Stimulated activated naive B cell treated with anti-CD40 and anti-IgM and Interleukin-4, amounts not matched to agents 10 μg/mL and 1 μg/mL and 100 μg/mL, for 72 hours (primary cell): ENCODE measurements around the gene GGN.
A peak's percentile ranks its signal among the peaks of the same experiment; 100 is the strongest.

Source experiments
- ATAC-seq, 2 donors: fragments of 150-1000 bp; cut with Tn5 transposase; replicated peaks; 2 replicates each; pipeline ENCODE4 v1.10.0; 2021; ENCODE audit warnings: moderate library complexity in 1 of 2
- DNase-seq: peaks from one replicate; pipeline ENCODE4 v3.0.0; 2021
- H3K27ac Mint-ChIP-seq: one replicate; pipeline ENCODE4 v1.8.0; 2022; ENCODE audit warnings: mild to moderate bottlenecking, mixed read lengths
- H3K27me3 Mint-ChIP-seq, 2 donors: one replicate each; pipeline ENCODE4 v1.8.0; 2022; ENCODE audit warnings: mixed read lengths in 2 of 2
- H3K36me3 Mint-ChIP-seq, 2 donors: one replicate each; pipeline ENCODE4 v1.8.0; 2022; ENCODE audit warnings: mixed read lengths in 2 of 2, mild to moderate bottlenecking in 1 of 2
- H3K4me1 Mint-ChIP-seq, 2 donors: one replicate each; pipeline ENCODE4 v1.8.0; 2022; ENCODE audit warnings: mixed read lengths in 2 of 2, mild to moderate bottlenecking in 1 of 2
- H3K4me3 Mint-ChIP-seq, 2 donors: one replicate each; pipeline ENCODE4 v1.8.0; 2022; ENCODE audit warnings: mild to moderate bottlenecking in 2 of 2, mixed read lengths in 2 of 2, moderate library complexity in 1 of 2
- H3K9me3 Mint-ChIP-seq, 2 donors: one replicate each; pipeline ENCODE4 v1.8.0; 2022; ENCODE audit warnings: mixed read lengths in 2 of 2, mild to moderate bottlenecking in 1 of 2

The GGN gene

DNA sequence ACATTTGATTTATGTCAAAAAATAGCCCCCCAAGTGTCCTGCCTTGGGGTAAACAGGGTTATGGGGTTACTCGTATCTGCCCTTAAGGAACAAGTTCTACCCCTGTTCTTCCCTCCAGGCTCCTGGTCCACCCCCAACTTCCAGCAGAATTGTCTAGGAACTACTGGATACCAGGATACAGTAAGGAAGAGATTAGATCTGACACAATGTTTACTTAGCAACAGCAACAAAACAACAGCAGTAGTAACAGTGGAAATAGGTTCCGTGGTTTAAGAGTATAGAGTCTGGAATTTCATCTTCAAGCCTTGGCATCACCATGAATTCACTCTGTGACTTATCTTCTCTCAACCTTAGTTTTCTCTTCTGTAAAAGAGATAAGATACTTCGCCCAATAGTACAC, 13.3 kb upstream of the GGN start:
- Mint-ChIP-seq H3K27ac (no peak overlapping the region), H3K9me3 (no peaks in the 10 kb centered on the region), H3K27me3 (peaks cover 27 to 49% of the 10 kb centered on the region in 2 donors), H3K4me1 (peaks cover 7 to 31% of the 10 kb centered on the region in 2 donors), H3K36me3 (peaks cover 4 to 6% of the 10 kb centered on the region in 2 donors), H3K4me3 (no peak overlapping the region)
- ATAC-seq (no peak), DNase-seq (no peak)

- DNase-seq, result no peak
- Mint-ChIP-seq H3K4me3 (no peak overlapping the region), H3K27ac (no peak overlapping the region), H3K27me3 (peaks cover 27 to 50% of the 10 kb centered on the region in 2 donors), H3K9me3 (no peaks in the 10 kb centered on the region), H3K4me1 (peaks cover 7 to 29% of the 10 kb centered on the region in 2 donors), H3K36me3 (peaks cover 3 to 5% of the 10 kb centered on the region in 2 donors)
- ATAC-seq, result no peak
Observed at GRCh38 chr19:38400361-38400760, 12.5 kb upstream of the GGN start.

DNA sequence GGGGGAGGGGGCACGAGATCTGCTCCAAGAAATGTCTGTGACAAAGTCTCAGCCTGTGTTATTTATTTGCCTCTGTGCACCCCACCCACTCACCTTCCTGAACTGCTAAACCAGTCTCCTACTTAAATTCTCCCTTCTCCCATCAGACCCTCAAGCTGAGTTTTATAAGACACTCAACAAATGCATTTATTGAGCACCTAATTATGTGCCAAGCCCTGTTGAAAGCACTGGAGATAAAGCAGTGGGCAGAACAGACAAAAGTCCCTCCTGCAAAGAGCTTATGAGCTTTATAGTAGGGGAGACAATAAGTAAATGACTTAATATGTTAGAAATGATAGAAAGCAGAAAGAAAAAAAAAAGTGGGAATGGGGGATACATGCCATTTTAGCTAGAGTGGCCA, 11.7 kb upstream of the GGN start:
- Mint-ChIP-seq H3K4me1 (peaks cover 7 to 27% of the 10 kb centered on the region in 2 donors), H3K36me3 (no peaks in the 10 kb centered on the region), H3K4me3 (no peak overlapping the region), H3K27me3 (peaks cover 32 to 57% of the 10 kb centered on the region in 2 donors), H3K9me3 (no peaks in the 10 kb centered on the region), H3K27ac (no peak overlapping the region)
- ATAC-seq (no peak), DNase-seq (no peak)

DNA sequence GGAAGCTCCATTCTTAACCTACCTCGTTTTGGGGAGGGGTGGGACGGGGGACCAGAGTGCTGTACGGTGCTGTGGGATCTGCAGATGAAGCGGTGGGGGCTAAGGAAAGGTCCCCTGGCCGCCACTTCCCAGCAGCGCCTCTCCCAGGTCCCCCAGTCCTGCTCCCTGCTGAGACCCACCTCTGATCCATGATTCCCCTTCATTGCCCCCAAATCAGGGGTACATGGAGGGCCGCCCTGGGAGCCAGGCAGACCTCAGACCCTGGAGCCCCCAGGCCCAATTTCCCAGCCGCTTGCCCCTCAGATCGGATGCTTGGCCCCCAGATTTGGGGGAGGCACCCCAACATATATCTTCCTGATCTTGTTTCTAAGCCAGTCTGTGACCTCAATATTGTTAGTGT, 11.2 kb upstream of the GGN start:
- Mint-ChIP-seq H3K27me3 (peaks cover 33 to 61% of the 10 kb centered on the region in 2 donors), H3K36me3 (no peaks in the 10 kb centered on the region), H3K27ac (no peak overlapping the region), H3K4me3 (no peak overlapping the region), H3K9me3 (no peaks in the 10 kb centered on the region), H3K4me1 (peaks cover 6 to 26% of the 10 kb centered on the region in 2 donors)
- DNase-seq (no peak), ATAC-seq (no peak)

- ATAC-seq, result peak; percentile 76 to 82
- no peaks in the 10 kb centered on the region for H3K36me3 Mint-ChIP-seq
- peak overlapping the region; percentile 75 to 81 for H3K4me3 Mint-ChIP-seq
Observed at GRCh38 chr19:38395381-38396114, 7.7 kb upstream of the GGN start.

DNA sequence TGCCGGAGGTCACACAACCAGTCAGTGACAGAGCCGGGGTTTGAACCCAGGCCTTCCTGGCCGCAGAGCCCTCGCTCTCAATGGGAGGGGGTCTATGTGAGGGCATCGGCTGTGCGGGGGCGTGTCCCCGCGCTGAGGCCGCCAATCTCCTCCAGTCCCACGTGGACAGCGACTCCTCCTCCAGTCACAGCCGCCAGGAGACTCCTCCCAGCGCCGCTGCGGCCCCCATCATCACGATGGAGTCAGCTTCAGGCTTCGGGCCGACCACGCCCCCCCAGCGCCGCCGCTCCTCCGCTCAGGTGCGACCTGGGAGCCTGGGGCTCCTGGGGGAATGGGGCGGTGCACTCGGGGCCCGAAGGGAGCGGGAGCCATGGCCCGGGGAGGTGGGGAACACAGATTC, 6.7 kb upstream of the GGN start:
- no peaks in the 10 kb centered on the region for H3K36me3 Mint-ChIP-seq
- H3K9me3 Mint-ChIP-seq, result no peaks in the 10 kb centered on the region
- no peak overlapping the region for H3K27ac Mint-ChIP-seq
- H3K4me1 Mint-ChIP-seq, result peaks cover 5 to 26% of the 10 kb centered on the region in 2 donors
- DNase-seq (peak; percentile 59), ATAC-seq (peak; percentile 71 to 76)
- peak overlapping the region; percentile 75 to 81 for H3K4me3 Mint-ChIP-seq
- H3K27me3 Mint-ChIP-seq, result peaks cover 48 to 65% of the 10 kb centered on the region in 2 donors

More at GRCh38 chr19:38395381-38396114, 7.7 kb upstream of the GGN start:
- H3K9me3 Mint-ChIP-seq, result no peaks in the 10 kb centered on the region
- H3K27me3 Mint-ChIP-seq, result peaks cover 48 to 68% of the 10 kb centered on the region in 2 donors
- H3K27ac Mint-ChIP-seq, result no peak overlapping the region
- H3K4me1 Mint-ChIP-seq, result peaks cover 2 to 21% of the 10 kb centered on the region in 2 donors
- DNase-seq, result no peak

GRCh38 chr19:38392707-38393308, 5.0 kb upstream of the GGN start:
- Mint-ChIP-seq H3K4me3 (no peak overlapping the region), H3K4me1 (peaks cover 9 to 32% of the 10 kb centered on the region in 2 donors), H3K27me3 (peaks cover 51 to 57% of the 10 kb centered on the region in 2 donors), H3K36me3 (no peaks in the 10 kb centered on the region), H3K9me3 (no peaks in the 10 kb centered on the region), H3K27ac (no peak overlapping the region)
- no peak for DNase-seq
- ATAC-seq, result no peak

DNA sequence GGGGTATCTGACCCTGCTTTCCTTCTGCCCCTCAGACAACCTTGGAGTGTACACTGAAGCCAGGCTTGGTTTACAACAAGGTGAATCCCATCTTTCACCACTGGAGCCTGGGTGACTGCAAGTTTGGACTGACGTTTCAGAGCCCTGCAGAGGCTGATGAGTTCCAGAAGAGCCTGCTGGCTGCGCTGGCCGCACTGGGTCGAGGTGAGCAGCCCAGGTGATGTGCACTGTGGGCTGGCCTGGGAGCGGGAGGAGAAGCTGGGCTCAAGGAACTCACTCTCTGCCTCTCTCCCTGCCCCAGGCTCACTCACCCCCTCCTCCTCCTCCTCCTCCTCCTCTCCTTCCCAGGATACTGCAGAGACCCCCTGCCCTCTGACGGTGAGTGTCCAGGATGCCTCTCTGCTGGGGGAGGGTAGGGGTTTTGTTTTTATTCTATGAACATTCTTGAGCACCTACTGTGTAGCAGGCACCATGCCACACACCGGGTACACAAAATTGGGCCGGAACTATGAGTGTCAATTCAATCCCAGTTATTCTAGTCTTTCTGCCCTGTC, 4.2 kb upstream of the GGN start:
- Mint-ChIP-seq H3K4me3 (no peak overlapping the region), H3K27ac (no peak overlapping the region), H3K9me3 (no peaks in the 10 kb centered on the region), H3K36me3 (peaks cover 2 to 6% of the 10 kb centered on the region in 2 donors), H3K27me3 (peaks cover 49 to 50% of the 10 kb centered on the region in 2 donors), H3K4me1 (peaks cover 15 to 39% of the 10 kb centered on the region in 2 donors)
- no peak for DNase-seq
- no peak for ATAC-seq

DNA sequence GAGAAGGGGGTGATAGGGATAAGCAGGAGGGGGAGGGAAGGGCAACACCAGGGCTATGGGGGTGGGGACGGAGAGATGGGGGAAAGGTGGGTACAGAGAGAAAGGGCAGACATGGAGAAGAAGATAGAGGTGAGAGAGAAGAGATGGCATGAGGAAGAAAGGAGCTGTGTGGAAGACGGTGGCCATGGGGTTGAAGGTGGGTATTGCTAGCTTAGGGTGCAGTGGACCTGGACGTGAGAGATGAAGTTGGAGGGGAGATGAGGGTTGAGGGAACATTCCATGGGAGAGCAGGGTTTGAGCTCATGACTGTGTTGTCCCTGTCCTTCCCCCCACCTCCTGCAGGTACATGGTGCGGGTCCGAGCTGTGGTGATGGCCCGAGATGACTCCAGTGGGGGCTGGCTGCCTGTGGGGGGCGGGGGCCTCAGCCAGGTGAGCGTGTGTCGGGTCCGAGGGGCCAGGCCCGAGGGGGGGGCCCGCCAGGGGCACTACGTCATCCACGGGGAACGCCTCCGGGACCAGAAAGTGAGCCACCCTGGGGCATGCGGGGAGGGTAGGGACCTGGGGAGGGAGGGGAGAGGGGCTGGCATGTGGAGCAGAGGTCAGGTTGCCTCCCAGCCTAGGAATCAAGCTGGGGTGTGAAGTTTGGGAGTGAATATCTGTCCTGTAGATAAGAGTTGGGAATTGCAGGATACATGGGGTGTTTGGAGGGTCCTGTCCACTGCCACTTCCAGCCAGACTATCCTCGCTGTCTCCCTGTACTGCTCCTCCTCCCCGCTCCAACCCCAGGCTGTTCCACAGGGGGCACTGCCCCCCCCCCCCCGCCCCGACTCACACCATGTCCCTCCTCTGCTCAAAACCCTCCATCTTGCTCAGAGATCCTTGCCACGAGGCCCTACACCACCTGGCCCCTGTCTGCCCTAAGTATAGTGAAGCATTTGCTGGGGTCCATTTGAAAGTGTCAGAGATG, 2.4 kb upstream of the GGN start:
- H3K27ac Mint-ChIP-seq, result no peak overlapping the region
- ATAC-seq (no peak), DNase-seq (no peak)
- H3K9me3 Mint-ChIP-seq, result no peaks in the 10 kb centered on the region
- peaks cover 41 to 42% of the 10 kb centered on the region in 2 donors for H3K27me3 Mint-ChIP-seq
- peaks cover 5 to 10% of the 10 kb centered on the region in 2 donors for H3K36me3 Mint-ChIP-seq
- H3K4me3 Mint-ChIP-seq, result peak overlapping the region in 1 of 2 donors; percentile 7
- peaks cover 15 to 47% of the 10 kb centered on the region in 2 donors for H3K4me1 Mint-ChIP-seq

DNA sequence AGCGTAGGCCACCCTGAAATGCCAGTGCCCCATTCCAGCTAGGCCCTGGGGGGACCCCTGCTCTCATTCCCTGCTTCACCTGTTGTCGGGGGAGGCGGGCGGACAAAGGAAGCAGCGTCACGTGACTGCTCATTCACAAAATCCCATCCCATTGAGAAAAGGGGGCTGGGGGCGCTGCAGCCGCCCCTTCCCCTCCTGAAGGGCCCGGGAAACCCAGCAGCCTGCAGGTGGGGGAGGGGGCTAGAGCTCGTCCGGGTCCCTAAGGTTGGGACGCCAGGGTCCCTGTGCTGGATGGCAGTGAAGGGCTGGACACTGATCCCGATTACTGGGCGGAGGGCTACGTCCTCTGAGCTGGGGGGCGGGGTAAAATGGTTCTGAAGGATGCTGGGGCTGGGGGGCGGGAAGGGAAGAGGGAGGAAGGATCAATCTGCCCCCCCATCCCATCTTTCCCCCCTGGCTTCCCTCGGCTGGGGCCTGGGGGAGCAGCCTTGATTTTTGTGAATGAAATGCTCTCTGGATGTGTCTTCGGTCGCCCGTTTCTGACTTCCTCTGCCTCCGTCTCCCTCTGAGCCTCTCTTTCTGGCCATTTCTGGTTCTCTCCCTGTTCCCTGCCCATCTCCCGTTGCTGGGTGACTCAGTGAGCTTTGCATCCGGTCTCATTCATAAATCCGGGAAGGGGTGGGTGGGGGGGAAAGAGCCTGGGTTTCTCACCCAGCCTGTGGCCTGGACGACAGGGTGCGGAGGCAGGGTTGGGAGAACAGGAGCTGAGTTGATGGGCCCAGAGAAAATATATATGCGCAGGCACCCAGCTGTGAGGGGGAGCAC, 1.5 kb upstream of the GGN start:
- Mint-ChIP-seq H3K27me3 (peaks cover 39 to 43% of the 10 kb centered on the region in 2 donors), H3K4me1 (peaks cover 20 to 47% of the 10 kb centered on the region in 2 donors), H3K9me3 (no peaks in the 10 kb centered on the region), H3K4me3 (peak overlapping the region in 1 of 2 donors; percentile 18), H3K36me3 (peaks cover 15 to 19% of the 10 kb centered on the region in 2 donors), H3K27ac (no peak overlapping the region)
- ATAC-seq (no peak), DNase-seq (no peak)

DNA sequence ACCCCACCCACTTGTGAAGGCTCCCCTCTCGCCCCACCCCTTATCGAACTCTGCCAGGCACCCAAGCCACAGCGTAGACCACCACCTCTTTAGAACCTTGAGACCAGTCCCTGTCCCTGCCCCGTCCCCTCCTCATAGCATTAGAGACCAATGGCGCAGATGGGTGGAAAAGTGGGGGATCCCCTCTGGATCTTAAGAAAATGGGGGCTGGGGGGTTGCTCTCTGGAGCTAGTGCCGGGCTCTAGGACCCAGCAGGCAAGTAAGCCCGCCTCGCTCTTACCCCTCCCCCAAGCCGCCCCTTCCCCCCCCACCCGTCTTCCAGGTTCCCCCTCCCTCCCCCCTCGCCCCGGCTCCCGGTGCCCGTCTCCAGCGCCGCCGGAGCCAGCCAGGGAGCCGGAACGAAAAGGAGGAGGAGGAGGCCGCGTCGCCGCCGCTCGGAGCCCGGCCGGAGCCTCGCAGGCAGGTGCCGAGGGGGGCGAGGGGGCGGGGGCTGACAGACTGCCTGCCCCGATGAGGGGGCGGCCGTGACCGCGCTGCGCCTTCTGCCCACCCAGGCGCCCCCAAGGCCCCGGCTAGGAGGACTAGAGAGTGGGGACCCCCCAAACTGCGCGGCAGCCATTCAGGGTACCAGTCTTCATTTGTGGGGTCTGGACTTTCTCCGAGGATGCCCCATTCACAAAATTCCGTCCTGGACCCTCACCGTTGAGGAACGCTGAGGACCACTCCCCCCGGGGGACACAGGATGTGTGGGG, 691 bp upstream of the GGN start, which contains the start of gene SPRED3:
Gene SPRED3, plus strand, starts transcription at position 349 of the 752 bp plus-strand sequence. CDS start 1,606 bp downstream, outside the sequence.
- Mint-ChIP-seq H3K9me3 (no peaks in the 10 kb centered on the region), H3K27ac (peak within 1 kb of the TSS; percentile 77), H3K36me3 (peaks cover 22 to 27% of the 10 kb centered on the region in 2 donors), H3K27me3 (peaks cover 32 to 38% of the 10 kb centered on the region in 2 donors), H3K4me1 (peaks cover 18 to 44% of the 10 kb centered on the region in 2 donors), H3K4me3 (peak within 1 kb of the TSS; percentile 86 to 87)
- peak; percentile 0 for ATAC-seq
- DNase-seq, result no peak

- Mint-ChIP-seq H3K36me3 (peaks cover 37 to 42% of the 10 kb centered on the region in 2 donors), H3K4me1 (peaks cover 20 to 44% of the 10 kb centered on the region in 2 donors), H3K4me3 (peak overlapping the region; percentile 82 to 86), H3K9me3 (no peaks in the 10 kb centered on the region), H3K27ac (peak overlapping the region; percentile 31), H3K27me3 (peaks cover 31 to 38% of the 10 kb centered on the region in 2 donors)
- no peak for DNase-seq
- ATAC-seq, result peak; percentile 32 to 38
Observed at GRCh38 chr19:38386971-38387549, 774 bp downstream of the GGN start.
